Activated T-cell treated with anti-CD3 and anti-CD28 coated beads for 4 hours (primary cell): ENCODE data around the gene CAMK2N2.

Source experiments
- DNase-seq: peaks from one replicate; pipeline ENCODE4 v3.0.0-alpha.2; 2020

Gene CAMK2N2

GRCh38 chr3:184261270-184261853, at the start of gene CAMK2N2:
Gene CAMK2N2, minus strand, starts transcription at chr3:184261553. Its CDS starts 268 bp downstream, at chr3:184261285.
- DNase-seq: peak; percentile 33

- no peak for DNase-seq
These were observed 47.4 kb upstream of the CAMK2N2 start for GRCh38 chr3:184308744-184309143.

- DNase-seq: no peak
These were observed 46.6 kb upstream of the CAMK2N2 start for GRCh38 chr3:184307915-184308314.

GRCh38 chr3:184306341-184306972, 45.1 kb upstream of the CAMK2N2 start:
- no peak for DNase-seq

GRCh38 chr3:184305577-184305976, 44.2 kb upstream of the CAMK2N2 start:
- no peak for DNase-seq

- no peak for DNase-seq
These were observed 39.0 kb upstream of the CAMK2N2 start for GRCh38 chr3:184300378-184300720.

GRCh38 chr3:184299488-184300377, 38.4 kb upstream of the CAMK2N2 start:
- DNase-seq: no peak

- DNase-seq: peak; percentile 99
These were observed 37.6 kb upstream of the CAMK2N2 start, which contains the start of gene PSMD2 for GRCh38 chr3:184298759-184299487. Gene PSMD2, plus strand, starts transcription at chr3:184299241. Its CDS starts 26 bp downstream, at chr3:184299267.

GRCh38 chr3:184296616-184297015, 35.3 kb upstream of the CAMK2N2 start:
- no peak for DNase-seq

GRCh38 chr3:184295771-184296170, 34.4 kb upstream of the CAMK2N2 start:
- no peak for DNase-seq

GRCh38 chr3:184291738-184292445, 30.5 kb upstream of the CAMK2N2 start:
- no peak for DNase-seq

- no peak for DNase-seq
These were observed 29.8 kb upstream of the CAMK2N2 start for GRCh38 chr3:184291044-184291737.

- no peak for DNase-seq
These were observed 29.0 kb upstream of the CAMK2N2 start for GRCh38 chr3:184290331-184290730.

- peak; percentile 63 for DNase-seq
These were observed 28.1 kb upstream of the CAMK2N2 start for GRCh38 chr3:184289426-184289938.

GRCh38 chr3:184284696-184285095, 23.3 kb upstream of the CAMK2N2 start:
- no peak for DNase-seq

GRCh38 chr3:184283681-184284080, 22.3 kb upstream of the CAMK2N2 start:
- DNase-seq: no peak

- DNase-seq: no peak
These were observed 21.6 kb upstream of the CAMK2N2 start for GRCh38 chr3:184282941-184283340.

GRCh38 chr3:184277366-184277765, 16.0 kb upstream of the CAMK2N2 start:
- DNase-seq: no peak

- DNase-seq: no peak
These were observed 14.9 kb upstream of the CAMK2N2 start, which contains the start of gene ECE2 for GRCh38 chr3:184275961-184276910. Gene ECE2, plus strand, starts transcription at chr3:184276022. Its CDS starts 132 bp downstream, at chr3:184276154.

GRCh38 chr3:184275381-184275701, 14.0 kb upstream of the CAMK2N2 start:
- DNase-seq: no peak
